GM21381 (cell line): ENCODE results near the gene SOX8.

Experiments used
- ATAC-seq: cut with Tn5 transposase; IDR thresholded peaks from one replicate; pipeline ENCODE4 v1.9.1; 2021; ENCODE audit warnings: mild to moderate bottlenecking, moderate library complexity; ENCODE audit not compliant: unreplicated experiment

The SOX8 gene

GRCh38 chr16:986411-986810 lies 4.8 kb downstream of the SOX8 start:
- ATAC-seq = no peak

GRCh38 chr16:986925-987582 lies 5.5 kb downstream of the SOX8 start:
- ATAC-seq = no peak

- ATAC-seq = no peak
Measured at GRCh38 chr16:987906-988305, 6.3 kb downstream of the SOX8 start.

- no peak for ATAC-seq
Measured at GRCh38 chr16:988471-989353, 7.1 kb downstream of the SOX8 start.

GRCh38 chr16:989354-989814 lies 7.8 kb downstream of the SOX8 start:
- ATAC-seq = no peak

- ATAC-seq = no peak
Measured at GRCh38 chr16:990516-991291, 9.1 kb downstream of the SOX8 start.

GRCh38 chr16:991345-991744 lies 9.8 kb downstream of the SOX8 start:
- no peak for ATAC-seq

GRCh38 chr16:991773-992172 lies 10.2 kb downstream of the SOX8 start:
- ATAC-seq = no peak

GRCh38 chr16:993731-994130 lies 12.2 kb downstream of the SOX8 start:
- ATAC-seq = no peak

- no peak for ATAC-seq
Measured at GRCh38 chr16:995087-995486, 13.5 kb downstream of the SOX8 start.

- no peak for ATAC-seq
Measured at GRCh38 chr16:995783-996182, 14.2 kb downstream of the SOX8 start.

GRCh38 chr16:996681-997080 lies 15.1 kb downstream of the SOX8 start:
- ATAC-seq = no peak

- ATAC-seq = no peak
Measured at GRCh38 chr16:997440-998051, 16.0 kb downstream of the SOX8 start.

GRCh38 chr16:998211-998610 lies 16.6 kb downstream of the SOX8 start:
- ATAC-seq = no peak

- no peak for ATAC-seq
Measured at GRCh38 chr16:998615-999014, 17.0 kb downstream of the SOX8 start.

GRCh38 chr16:999677-1000076 lies 18.1 kb downstream of the SOX8 start:
- ATAC-seq = no peak

GRCh38 chr16:1000608-1001007 lies 19.0 kb downstream of the SOX8 start:
- no peak for ATAC-seq

- ATAC-seq = no peak
Measured at GRCh38 chr16:1001096-1001495, 19.5 kb downstream of the SOX8 start.

- no peak for ATAC-seq
Measured at GRCh38 chr16:1002399-1003166, 21.0 kb downstream of the SOX8 start.
